ENCODE measurements around the gene TRIM10.
"Not testable (repeated sequence)": the region's sequence is repeated elsewhere in the genome, so short reads cannot be mapped to it uniquely, and the experiment has no call there.

TRIM10 gene

DNA sequence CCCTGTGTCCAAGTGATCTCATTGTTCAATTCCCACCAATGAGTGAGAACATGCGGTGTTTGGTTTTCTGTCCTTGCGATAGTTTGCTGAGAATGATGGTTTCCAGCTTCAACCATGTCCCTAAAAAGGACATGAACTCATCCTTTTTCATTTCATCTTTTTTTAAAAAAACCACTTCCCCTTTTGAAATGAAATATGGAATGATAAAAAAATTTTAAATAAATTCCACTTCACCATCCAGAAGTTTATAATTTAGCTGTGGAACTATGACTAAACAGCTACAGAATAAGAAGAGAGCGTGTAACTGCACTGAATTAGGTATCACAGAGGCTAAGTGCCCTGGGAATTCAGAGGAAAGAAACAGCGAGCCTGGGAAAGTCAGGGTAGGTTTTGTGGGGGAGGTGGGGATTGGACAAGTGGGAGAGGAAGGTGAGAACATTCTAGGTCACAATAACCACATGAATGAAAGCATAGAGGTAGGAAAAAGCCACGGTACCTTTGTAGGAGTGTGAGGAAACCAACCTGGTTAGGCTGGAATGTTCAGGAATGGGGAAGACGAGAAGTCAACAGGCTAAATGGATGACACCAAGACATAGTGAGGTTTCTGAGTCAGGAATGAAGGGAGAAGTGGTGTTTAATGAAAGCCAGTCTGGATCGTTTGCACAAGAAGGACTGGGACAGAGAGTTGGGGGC, 11.0 kb downstream of the TRIM10 start:
- Histone ChIP-seq H3K27ac (ENCODE audit: low read depth, low read length) (no peak overlapping the region), H3K9ac (ENCODE audit: low read length) (no peak overlapping the region), H3K4me3 (ENCODE audit: low read depth in 1 of 2, low read length in 2 of 2) (no peak overlapping the region), H3K4me1 (ENCODE audit: insufficient read depth, low read length) (no peaks in the 10 kb centered on the region), H3K9me3 (ENCODE audit: low read length) (no peaks in the 10 kb centered on the region), H3K27me3 (ENCODE audit: control insufficient read depth in 1 of 2, insufficient read depth in 2 of 2, low read length in 2 of 2) (peaks cover 0 to 11% of the 10 kb centered on the region in 2 donors), H3K36me3 (ENCODE audit: insufficient read depth, low read length) (no peaks in the 10 kb centered on the region)

DNA sequence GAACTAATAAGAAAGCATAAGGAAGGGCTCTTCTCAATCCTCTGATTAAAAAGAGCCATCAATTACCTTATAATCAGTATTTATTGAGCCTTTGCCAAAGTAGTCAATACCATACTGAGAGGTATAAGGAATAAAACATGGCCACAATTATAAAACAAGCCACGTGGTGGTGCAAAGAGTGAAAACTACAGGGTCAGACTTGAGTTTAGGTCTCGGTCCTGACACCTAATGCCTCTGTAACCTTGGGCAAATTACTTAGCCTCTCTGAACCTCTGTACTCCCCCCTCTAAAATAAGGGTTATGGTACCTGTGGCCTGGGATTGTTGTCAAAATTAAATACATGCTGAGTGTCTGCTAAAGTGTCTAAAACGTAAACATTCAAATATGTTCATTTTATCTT, 11.8 kb downstream of the TRIM10 start:
- Histone ChIP-seq H3K9me3 (ENCODE audit: low read length) (no peaks in the 10 kb centered on the region), H3K27me3 (ENCODE audit: control insufficient read depth in 1 of 2, insufficient read depth in 2 of 2, low read length in 2 of 2) (peaks cover 0 to 11% of the 10 kb centered on the region in 2 donors), H3K36me3 (ENCODE audit: insufficient read depth, low read length) (no peaks in the 10 kb centered on the region), H3K27ac (ENCODE audit: low read depth, low read length) (no peak overlapping the region), H3K4me3 (ENCODE audit: low read depth in 1 of 2, low read length in 2 of 2) (no peak overlapping the region), H3K9ac (ENCODE audit: low read length) (no peak overlapping the region), H3K4me1 (ENCODE audit: insufficient read depth, low read length) (no peaks in the 10 kb centered on the region)

- no peaks in the 10 kb centered on the region for H3K4me1 ChIP-seq (ENCODE audit: insufficient read depth, low read length)
- no peak overlapping the region for H3K27ac ChIP-seq (ENCODE audit: low read depth, low read length)
- H3K36me3 ChIP-seq (ENCODE audit: insufficient read depth, low read length) = no peaks in the 10 kb centered on the region
- H3K4me3 ChIP-seq (ENCODE audit: low read depth in 1 of 2, low read length in 2 of 2) = no peak overlapping the region
- no peak overlapping the region for H3K9ac ChIP-seq (ENCODE audit: low read length)
- no peaks in the 10 kb centered on the region for H3K9me3 ChIP-seq (ENCODE audit: low read length)
- peaks cover 0 to 11% of the 10 kb centered on the region in 2 donors for H3K27me3 ChIP-seq (ENCODE audit: control insufficient read depth in 1 of 2, insufficient read depth in 2 of 2, low read length in 2 of 2)
These were observed 13.9 kb downstream of the TRIM10 start for GRCh38 chr6:30147096-30147495.

DNA sequence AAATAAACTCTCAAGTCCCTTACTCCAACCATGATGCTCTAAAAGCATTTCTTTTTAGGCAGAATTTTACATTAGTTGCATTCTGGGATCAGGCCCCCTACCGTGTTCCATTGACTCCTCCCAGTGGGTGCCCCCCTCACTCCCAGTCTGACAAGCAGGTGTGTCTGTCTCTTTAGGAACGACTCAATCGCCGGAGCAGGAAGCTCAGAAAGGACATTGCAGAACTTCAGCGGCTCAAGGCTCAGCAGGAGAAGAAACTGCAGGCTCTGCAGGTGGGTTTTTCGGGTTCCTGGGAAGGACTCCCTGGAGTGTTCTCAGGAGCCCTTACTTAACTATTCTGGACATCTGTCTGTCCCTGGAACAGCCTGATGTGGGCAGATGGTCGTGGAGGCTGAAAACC, 15.2 kb downstream of the TRIM10 start:
- peaks cover 0 to 11% of the 10 kb centered on the region in 2 donors for H3K27me3 ChIP-seq (ENCODE audit: control insufficient read depth in 1 of 2, insufficient read depth in 2 of 2, low read length in 2 of 2)
- H3K36me3 ChIP-seq (ENCODE audit: insufficient read depth, low read length) = no peaks in the 10 kb centered on the region
- H3K4me3 ChIP-seq (ENCODE audit: low read depth in 1 of 2, low read length in 2 of 2) = no peak overlapping the region
- H3K4me1 ChIP-seq (ENCODE audit: insufficient read depth, low read length) = no peaks in the 10 kb centered on the region
- no peaks in the 10 kb centered on the region for H3K9me3 ChIP-seq (ENCODE audit: low read length)
- no peak overlapping the region for H3K27ac ChIP-seq (ENCODE audit: low read depth, low read length)
- H3K9ac ChIP-seq (ENCODE audit: low read length) = no peak overlapping the region

DNA sequence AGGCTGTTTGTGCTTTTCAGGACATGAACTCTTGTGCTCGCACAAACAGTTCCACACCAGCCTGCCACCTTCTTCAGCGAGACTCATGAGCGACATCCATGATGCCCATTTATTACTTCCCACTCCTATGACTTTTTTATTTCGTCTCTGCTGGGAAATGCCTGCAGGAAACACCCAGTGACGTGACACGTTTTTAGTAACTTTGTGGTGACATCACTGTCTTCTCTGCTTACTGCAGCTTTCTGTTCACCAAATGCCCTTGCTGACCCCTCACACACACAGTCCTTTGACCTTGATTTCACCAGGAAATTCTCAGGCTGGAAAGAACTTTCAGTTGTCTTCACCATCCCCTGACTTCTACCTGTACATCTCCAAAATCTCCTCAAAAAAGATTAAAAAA, 16.2 kb downstream of the TRIM10 start:
- peaks cover 0 to 11% of the 10 kb centered on the region in 2 donors for H3K27me3 ChIP-seq (ENCODE audit: control insufficient read depth in 1 of 2, insufficient read depth in 2 of 2, low read length in 2 of 2)
- no peaks in the 10 kb centered on the region for H3K4me1 ChIP-seq (ENCODE audit: insufficient read depth, low read length)
- no peaks in the 10 kb centered on the region for H3K36me3 ChIP-seq (ENCODE audit: insufficient read depth, low read length)
- H3K9me3 ChIP-seq (ENCODE audit: low read length) = no peaks in the 10 kb centered on the region
- H3K9ac ChIP-seq (ENCODE audit: low read length) = no peak overlapping the region
- no peak overlapping the region for H3K4me3 ChIP-seq (ENCODE audit: low read depth in 1 of 2, low read length in 2 of 2)
- H3K27ac ChIP-seq (ENCODE audit: low read depth, low read length) = no peak overlapping the region

- Histone ChIP-seq H3K4me1 (ENCODE audit: insufficient read depth, low read length) (no peaks in the 10 kb centered on the region), H3K27ac (ENCODE audit: low read depth, low read length) (no peak overlapping the region), H3K4me3 (ENCODE audit: low read depth in 1 of 2, low read length in 2 of 2) (no peak overlapping the region), H3K36me3 (ENCODE audit: insufficient read depth, low read length) (no peaks in the 10 kb centered on the region), H3K27me3 (ENCODE audit: control insufficient read depth in 1 of 2, insufficient read depth in 2 of 2, low read length in 2 of 2) (peaks cover 0 to 11% of the 10 kb centered on the region in 2 donors), H3K9me3 (ENCODE audit: low read length) (no peaks in the 10 kb centered on the region), H3K9ac (ENCODE audit: low read length) (no peak overlapping the region)
These were observed 17.2 kb downstream of the TRIM10 start for GRCh38 chr6:30143780-30144179.

- no peaks in the 10 kb centered on the region for H3K36me3 ChIP-seq (ENCODE audit: insufficient read depth, low read length)
- no peak overlapping the region for H3K9ac ChIP-seq (ENCODE audit: low read length)
- H3K4me1 ChIP-seq (ENCODE audit: insufficient read depth, low read length) = no peaks in the 10 kb centered on the region
- no peak overlapping the region for H3K27ac ChIP-seq (ENCODE audit: low read depth, low read length)
- no peak overlapping the region for H3K4me3 ChIP-seq (ENCODE audit: low read depth in 1 of 2, low read length in 2 of 2)
- H3K9me3 ChIP-seq (ENCODE audit: low read length) = no peaks in the 10 kb centered on the region
- peaks cover 0 to 4% of the 10 kb centered on the region in 2 donors for H3K27me3 ChIP-seq (ENCODE audit: control insufficient read depth in 1 of 2, insufficient read depth in 2 of 2, low read length in 2 of 2)
These were observed 18.3 kb downstream of the TRIM10 start for GRCh38 chr6:30142665-30143064.

DNA sequence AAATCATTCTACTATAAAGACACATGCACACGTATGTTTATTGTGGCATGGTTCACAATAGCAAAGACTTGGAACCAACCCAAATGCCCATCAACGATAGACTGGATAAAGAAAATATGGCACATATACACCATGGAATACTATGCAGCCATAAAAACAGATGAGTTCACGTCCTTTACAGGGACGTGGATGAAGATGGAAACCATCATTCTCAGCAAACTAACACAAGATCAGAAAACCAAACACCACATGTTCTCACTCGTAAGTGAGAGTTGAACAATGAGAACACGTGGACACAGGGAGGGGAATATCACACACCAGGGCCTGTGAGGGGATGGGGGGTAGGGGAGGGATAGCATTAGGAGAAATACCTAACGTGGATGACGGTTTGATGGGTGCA, 20.8 kb downstream of the TRIM10 start:
- H3K9ac ChIP-seq (ENCODE audit: low read length); H3K27ac ChIP-seq (ENCODE audit: low read depth, low read length); H3K36me3 ChIP-seq (ENCODE audit: insufficient read depth, low read length); H3K27me3 ChIP-seq (ENCODE audit: control insufficient read depth in 1 of 2, insufficient read depth in 2 of 2, low read length in 2 of 2); H3K4me1 ChIP-seq (ENCODE audit: insufficient read depth, low read length); H3K4me3 ChIP-seq (ENCODE audit: low read depth in 1 of 2, low read length in 2 of 2); H3K9me3 ChIP-seq (ENCODE audit: low read length): not testable (repeated sequence)

DNA sequence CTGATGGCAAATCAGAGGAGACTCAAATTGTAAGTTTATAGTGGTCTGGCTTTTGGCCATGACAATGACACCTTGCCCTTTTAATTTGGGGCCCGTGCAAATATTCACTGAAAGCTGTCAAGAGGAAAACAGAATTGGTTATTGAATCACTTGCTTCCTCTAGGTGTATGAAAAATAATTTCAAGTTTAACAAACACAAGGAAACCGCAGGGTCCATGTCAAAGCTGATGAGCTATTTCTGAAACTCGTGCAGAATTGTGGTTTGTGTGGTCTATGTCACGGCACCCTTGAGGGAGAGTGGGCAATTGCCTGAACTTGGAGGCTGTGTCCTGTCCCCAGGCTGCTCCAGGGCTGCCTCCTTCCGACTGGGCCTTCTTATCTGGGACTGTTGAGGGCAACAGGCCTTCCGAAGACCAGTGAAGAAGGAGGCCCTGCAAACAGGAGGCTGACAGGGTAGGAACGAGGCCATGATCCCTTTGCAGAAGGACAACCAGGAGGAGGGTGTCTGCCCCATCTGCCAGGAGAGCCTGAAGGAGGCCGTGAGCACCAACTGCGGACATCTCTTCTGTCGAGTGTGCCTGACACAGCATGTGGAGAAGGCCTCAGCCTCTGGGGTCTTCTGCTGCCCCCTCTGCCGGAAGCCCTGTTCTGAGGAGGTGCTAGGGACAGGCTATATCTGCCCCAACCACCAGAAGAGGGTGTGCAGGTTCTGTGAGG, 24.3 kb downstream of the TRIM10 start:
- Histone ChIP-seq H3K27ac (ENCODE audit: low read depth, low read length) (no peak overlapping the region), H3K9ac (ENCODE audit: low read length) (no peak overlapping the region)

GRCh38 chr6:30135757-30136156, 25.3 kb downstream of the TRIM10 start, which contains the start of gene TRIM40:
TRIM40 (plus strand) TSS chr6:30136140; CDS start chr6:30137037, 897 bp downstream.
- no peak within 1 kb of the TSS for H3K4me3 ChIP-seq (ENCODE audit: low read depth in 1 of 2, low read length in 2 of 2)
- no peak within 1 kb of the TSS for H3K9ac ChIP-seq (ENCODE audit: low read length)
- no peaks in the 10 kb centered on the region for H3K36me3 ChIP-seq (ENCODE audit: insufficient read depth, low read length)
- peaks cover under 1 to 12% of the 10 kb centered on the region in 2 donors for H3K27me3 ChIP-seq (ENCODE audit: control insufficient read depth in 1 of 2, insufficient read depth in 2 of 2, low read length in 2 of 2)
- no peaks in the 10 kb centered on the region for H3K9me3 ChIP-seq (ENCODE audit: low read length)
- H3K27ac ChIP-seq (ENCODE audit: low read depth, low read length) = no peak within 1 kb of the TSS
- no peaks in the 10 kb centered on the region for H3K4me1 ChIP-seq (ENCODE audit: insufficient read depth, low read length)

More for the DNA sequence above, 24.3 kb downstream of the TRIM10 start:
- H3K27me3 ChIP-seq (ENCODE audit: control insufficient read depth in 1 of 2, insufficient read depth in 2 of 2, low read length in 2 of 2) = peaks cover 0 to 10% of the 10 kb centered on the region in 2 donors
- no peaks in the 10 kb centered on the region for H3K36me3 ChIP-seq (ENCODE audit: insufficient read depth, low read length)
- no peaks in the 10 kb centered on the region for H3K4me1 ChIP-seq (ENCODE audit: insufficient read depth, low read length)
- no peaks in the 10 kb centered on the region for H3K9me3 ChIP-seq (ENCODE audit: low read length)
- no peak overlapping the region for H3K4me3 ChIP-seq (ENCODE audit: low read depth in 1 of 2, low read length in 2 of 2)

- Histone ChIP-seq H3K27me3 (ENCODE audit: control insufficient read depth in 1 of 2, insufficient read depth in 2 of 2, low read length in 2 of 2) (peaks cover 6 to 18% of the 10 kb centered on the region in 2 donors), H3K9ac (ENCODE audit: low read length) (no peak overlapping the region), H3K4me1 (ENCODE audit: insufficient read depth, low read length) (no peaks in the 10 kb centered on the region), H3K27ac (ENCODE audit: low read depth, low read length) (no peak overlapping the region), H3K9me3 (ENCODE audit: low read length) (no peaks in the 10 kb centered on the region), H3K4me3 (ENCODE audit: low read depth in 1 of 2, low read length in 2 of 2) (no peak overlapping the region), H3K36me3 (ENCODE audit: insufficient read depth, low read length) (no peaks in the 10 kb centered on the region)
These were observed 25.9 kb downstream of the TRIM10 start for GRCh38 chr6:30135147-30135546.

Data from muscle layer of colon (tissue), 2 donors.